Stimulated activated CD8-positive, alpha-beta memory T cell treated with anti-CD3 and anti-CD28 coated beads, Interleukin-7, amount 100 ng/mL, for 24 hours (primary cell): ENCODE measurements around the gene PLVAP.

Experiments
- DNase-seq: peaks from one replicate; pipeline ENCODE4 v3.0.0-alpha.2; 2020; ENCODE audit warnings: low read depth

The PLVAP gene

GRCh38 chr19:17321655-17322489 lies 55.3 kb downstream of the PLVAP start:
- DNase-seq, result no peak

- no peak for DNase-seq
These were observed 56.7 kb downstream of the PLVAP start for GRCh38 chr19:17320435-17320834.

- DNase-seq, result no peak
These were observed 57.5 kb downstream of the PLVAP start for GRCh38 chr19:17319473-17320238.

GRCh38 chr19:17318966-17319365 lies 58.2 kb downstream of the PLVAP start:
- DNase-seq, result no peak

- no peak for DNase-seq
These were observed 63.0 kb downstream of the PLVAP start for GRCh38 chr19:17314007-17314593.

GRCh38 chr19:17312189-17313113 lies 64.7 kb downstream of the PLVAP start:
- DNase-seq, result no peak

- no peak for DNase-seq
These were observed 65.5 kb downstream of the PLVAP start for GRCh38 chr19:17311455-17312188.

- no peak for DNase-seq
These were observed 67.1 kb downstream of the PLVAP start for GRCh38 chr19:17309965-17310461.

- peak; percentile 98 for DNase-seq
These were observed 67.8 kb downstream of the PLVAP start, which contains the start of gene DDA1 for GRCh38 chr19:17309198-17309964. TSS of gene DDA1 (plus strand) at chr19:17309563. CDS start at chr19:17309655, 92 bp downstream.

GRCh38 chr19:17307876-17308377 lies 69.2 kb downstream of the PLVAP start:
- no peak for DNase-seq

GRCh38 chr19:17306285-17306714 lies 70.8 kb downstream of the PLVAP start:
- no peak for DNase-seq

GRCh38 chr19:17305517-17306284 lies 71.4 kb downstream of the PLVAP start, which contains the start of gene MRPL34:
TSS of gene MRPL34 (plus strand) at chr19:17305872. CDS start at chr19:17305893, 21 bp downstream.
- DNase-seq, result peak; percentile 81

GRCh38 chr19:17305216-17305516 lies 72.0 kb downstream of the PLVAP start:
- no peak for DNase-seq

- no peak for DNase-seq
These were observed 72.5 kb downstream of the PLVAP start for GRCh38 chr19:17304386-17305215.

- no peak for DNase-seq
These were observed 73.2 kb downstream of the PLVAP start for GRCh38 chr19:17303940-17304267.

GRCh38 chr19:17303167-17303939 lies 73.8 kb downstream of the PLVAP start, which contains the start of gene ABHD8:
TSS of gene ABHD8 (minus strand) at chr19:17303425. CDS start at chr19:17301616, 1,809 bp downstream.
- peak; percentile 88 for DNase-seq
